Measurements from ENCODE around the gene ACTN4. TPM values are rescaled to one million over a fixed set of nuclear protein-coding genes. Genes with fewer than 3 reads are reported as not detected.

Gene ACTN4
- total and polyA plus RNA-seq, 2 of the 4 experiments (the other 2 are of a cell fraction), result 541 to 659 TPM

GRCh38 chr19:38642176-38642575 is 5.3 kb upstream of the ACTN4 start:
- Histone ChIP-seq H3K9ac (ENCODE audit: low read depth, low read length) (no peak overlapping the region), H3K18ac (ENCODE audit: low read depth, low read length) (no peak overlapping the region), H3K14ac (replicated peaks; ENCODE audit: low read depth, low read length) (no peak overlapping the region), H3K4ac (ENCODE audit: low read depth, low read length) (no peak overlapping the region), H2AK9ac (replicated peaks; ENCODE audit: low read depth, low read length, poor library complexity) (no peak overlapping the region), H3K23ac (ENCODE audit: low read depth, low read length) (no peak overlapping the region), H2AK5ac (ENCODE audit: low read depth, low read length) (no peak overlapping the region), H3K27ac (ENCODE audit: insufficient read depth, low read length) (no peak overlapping the region), H3K27me3 (ENCODE audit: control insufficient read depth, insufficient read depth, low read length) (no peaks in the 10 kb centered on the region), H3K4me1 (ENCODE audit: control insufficient read depth, insufficient read depth, low read length) (no peaks in the 10 kb centered on the region), H4K20me1 (ENCODE audit: insufficient read depth, low read length) (peaks cover under 1% of the 10 kb centered on the region; the same call in 1 of the 2 replicates), H3K4me3 (ENCODE audit: insufficient read depth, low read depth, low read length) (no peak overlapping the region), H3K56ac (ENCODE audit: extremely low read depth, insufficient read depth, low read length) (no peak overlapping the region), H4K91ac (ENCODE audit: insufficient read depth, low read depth, low read length) (no peak overlapping the region), H4K5ac (ENCODE audit: low read depth, low read length) (no peak overlapping the region), H3K4me2 (ENCODE audit: low read depth, low read length) (no peak overlapping the region), H2BK120ac (ENCODE audit: low read depth, low read length) (no peak overlapping the region), H3K9me1 (ENCODE audit: insufficient read depth, low read length) (no peaks in the 10 kb centered on the region), H3K79me1 (ENCODE audit: low read depth in 1 of 2, low read length in 2 of 2) (0 out of 4 replicates have a peak, but pooled peaks cover 0 to 9% of the 10 kb centered on the region in 2 experiments), H2AFZ (replicated peaks; ENCODE audit: low read length, poor library complexity) (no peak overlapping the region), H3K36me3 (ENCODE audit: control insufficient read depth, insufficient read depth, low read length) (peaks cover 2% of the 10 kb centered on the region; the same call in 1 of the 2 replicates), H4K8ac (ENCODE audit: low read depth in 2 of 2, low read length in 2 of 2) (no peak overlapping the region), H2BK5ac (ENCODE audit: low read depth, low read length, poor library complexity, severe bottlenecking) (no peak overlapping the region), H3K9me3 (ENCODE audit: control insufficient read depth, insufficient read depth, low read length) (no peaks in the 10 kb centered on the region), H2BK15ac (ENCODE audit: low read depth, low read length) (no peak overlapping the region), H2BK20ac (ENCODE audit: low read depth, low read length) (no peak overlapping the region)
- intact Hi-C loops (cut with micrococcal nuclease), result no loop called here
- dilution Hi-C loops (cut with HindIII; ENCODE audit: low sequenced_read_pairs, unreplicated experiment), result no loop called here
- ATAC-seq (ENCODE audit: low read depth) (no peak), DNase-seq (no peak)
- in situ Hi-C loops (cut with MboI; ENCODE audit: low sequenced_read_pairs), result loop anchor here (25.0 kb wide), 1 partner anchor 405 kb away; no protein-coding TSS in a partner anchor
- TF ChIP-seq POLR2A (IDR thresholded peaks at IDR 0.05; ENCODE audit: low read depth, low read length) (no peak), SMC3 (IDR thresholded peaks at IDR 0.05; ENCODE audit: low read depth, low read length) (no peak), RAD21 (IDR thresholded peaks at IDR 0.05; ENCODE audit: low read length) (no peak), CTCF (conservative IDR thresholded peaks at IDR 0.05; ENCODE audit: low read depth, low read length) (no peak), FOS (IDR thresholded peaks at IDR 0.05; ENCODE audit: low read depth, low read length) (no peak), MAZ (IDR thresholded peaks at IDR 0.05; ENCODE audit: borderline replicate concordance, low read depth, low read length) (no peak), NFE2L2 (IDR thresholded peaks at IDR 0.05; ENCODE audit: low read depth, low read length) (no peak), RCOR1 (IDR thresholded peaks at IDR 0.05; ENCODE audit: insufficient replicate concordance, low read length) (no peak), CEBPB (IDR thresholded peaks at IDR 0.05; ENCODE audit: low read depth, low read length) (no peak), MAFK (IDR thresholded peaks at IDR 0.05; ENCODE audit: low read depth, low read length) (no peak)
- POLR2A ChIA-PET (ENCODE audit: unreplicated experiment), result no interaction called here
- WGBS, 2 experiments (ENCODE audit: extremely low coverage in 2 of 2, insufficient read length in 1 of 2), result 86% methylated on average over 2 of the region's 9 CpGs; no CpG with 5 or more reads in 1 of the 2 experiments
- no TSS peak for BruUV-seq (replicated peaks)
- CTCF ChIA-PET, result no interaction called here

All from IMR-90 (cell line).